ENCODE results near the gene ZNF385C. TPM values are rescaled to one million over a fixed set of nuclear protein-coding genes. Genes with fewer than 3 reads are reported as not detected.

The ZNF385C gene
- total RNA-seq, 4 donors from 2014 or later, result 0.27 to 0.48 TPM; not detected in 2

- 6% methylated on average over 12 of the region's 12 CpGs; no CpG with 5 or more reads in 1 of the 2 donors for WGBS, 2 donors (ENCODE audit: low coverage in 1 of 2)
- H3K27ac ChIP-seq, result peak overlapping the region; percentile 93 to 98 (median 94)
- in situ Hi-C loops (cut with MboI; ENCODE audit: low pct_ligation_motif_present in 1 of 4, low pct_unique_long_range_greater_than_20kb in 1 of 4, low sequenced_read_pairs in 3 of 4), result loop anchor here in 2 of 4 donors (5.0 to 10.0 kb wide), 2 partner anchors 90 to 147 kb away; partner anchors contain the start of genes CNP (in 2 of the 2) and NKIRAS2 (in 1 of the 2)
- H3K4me3 ChIP-seq, result peak overlapping the region; percentile 40 to 65 (median 45)
- intact Hi-C loops (cut with DNase I; ENCODE audit: low total_unique reads), result loop anchor here (5.0 kb wide), 1 partner anchor 85 kb away; no protein-coding TSS in a partner anchor
- peak; percentile 57 for DNase-seq
- peaks cover 17 to 28% (median 21%) of the 10 kb centered on the region in 4 donors for H3K4me1 ChIP-seq
- H3K27me3 ChIP-seq, result no peaks in the 10 kb centered on the region
- no peaks in the 10 kb centered on the region for H3K9me3 ChIP-seq
- no peaks in the 10 kb centered on the region for H3K36me3 ChIP-seq
- TF ChIP-seq POLR2AphosphoS5 (IDR thresholded peaks at IDR 0.05) (no peak), EP300 (IDR thresholded peaks at IDR 0.05; ENCODE audit: low read depth) (no peak), CTCF (IDR thresholded peaks at IDR 0.05) (no peak), POLR2A (IDR thresholded peaks at IDR 0.05) (no peak)
Measured at GRCh38 chr17:42111871-42112551, 13.7 kb upstream of the ZNF385C start.

- no peaks in the 10 kb centered on the region for H3K36me3 ChIP-seq
- in situ Hi-C loops (cut with MboI; ENCODE audit: low pct_ligation_motif_present in 1 of 4, low pct_unique_long_range_greater_than_20kb in 1 of 4, low sequenced_read_pairs in 3 of 4), result loop anchor here in 2 of 4 donors (5.0 to 10.0 kb wide), 2 partner anchors 89 to 146 kb away; partner anchors contain the start of genes CNP (in 2 of the 2) and NKIRAS2 (in 1 of the 2)
- TF ChIP-seq POLR2AphosphoS5 (IDR thresholded peaks at IDR 0.05) (no peak), POLR2A (IDR thresholded peaks at IDR 0.05) (no peak), CTCF (IDR thresholded peaks at IDR 0.05) (no peak), EP300 (IDR thresholded peaks at IDR 0.05; ENCODE audit: low read depth) (no peak)
- intact Hi-C loops (cut with DNase I; ENCODE audit: low total_unique reads), result loop anchor here (5.0 kb wide), 1 partner anchor 84 kb away; no protein-coding TSS in a partner anchor
- WGBS, 2 donors (ENCODE audit: low coverage in 1 of 2), result 90% methylated on average over 11 of the region's 11 CpGs; no CpG with 5 or more reads in 1 of the 2 donors
- no peak for DNase-seq
- peaks cover 17 to 28% (median 21%) of the 10 kb centered on the region in 4 donors for H3K4me1 ChIP-seq
- H3K27me3 ChIP-seq, result no peaks in the 10 kb centered on the region
- H3K9me3 ChIP-seq, result no peaks in the 10 kb centered on the region
- no peak overlapping the region for H3K4me3 ChIP-seq
- H3K27ac ChIP-seq, result peak overlapping the region; percentile 93 to 98 (median 94)
Measured at GRCh38 chr17:42111265-42111636, 13.0 kb upstream of the ZNF385C start.

DNA sequence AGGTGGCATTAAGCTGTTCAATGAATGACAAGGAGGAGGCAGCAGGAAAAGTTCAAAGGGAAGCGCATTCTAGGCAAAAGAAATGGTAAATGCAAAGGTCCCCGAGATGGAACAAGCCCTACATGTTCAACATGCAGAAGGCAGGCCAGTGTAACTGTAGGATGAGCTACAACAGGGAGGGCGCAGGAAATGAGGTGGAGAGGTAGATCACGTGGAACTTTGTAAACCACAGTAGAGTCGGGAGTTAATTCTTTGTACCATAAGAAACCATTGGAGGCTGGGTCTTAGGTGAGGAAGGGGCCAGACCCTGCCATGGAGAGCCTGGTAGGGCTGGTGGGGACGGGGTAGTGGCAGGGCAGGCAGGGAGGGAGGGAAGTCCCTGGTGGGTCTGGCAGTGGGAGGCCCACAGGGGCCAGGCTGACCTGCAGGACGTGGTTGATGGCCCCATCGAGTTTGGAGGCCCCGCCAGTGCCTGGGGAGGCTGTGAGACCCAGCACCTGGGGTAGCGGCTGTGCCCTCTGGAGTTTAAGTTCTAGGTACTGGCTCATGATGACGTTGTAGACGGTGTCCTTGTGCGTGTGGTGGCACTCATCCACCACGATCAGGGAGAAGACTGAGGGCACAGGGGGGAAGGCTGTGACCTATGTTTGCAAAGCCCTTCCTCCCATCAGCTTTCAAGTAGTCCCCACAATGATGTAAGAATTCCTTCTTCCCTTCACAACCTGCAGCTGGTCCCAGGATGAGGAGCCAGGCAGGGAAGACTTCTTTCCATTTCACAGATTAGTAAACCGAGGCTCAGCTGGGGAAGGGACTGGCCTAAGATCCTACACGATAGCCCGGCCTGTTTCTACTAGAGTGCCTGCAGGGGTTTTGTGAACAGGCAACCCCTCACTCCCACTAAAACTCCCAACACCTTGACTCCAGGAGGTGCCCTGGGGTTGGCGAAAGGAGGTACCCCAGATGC, 12.3 kb upstream of the ZNF385C start:
- WGBS, 2 donors (ENCODE audit: low coverage in 1 of 2), result 84 to 89% methylated on average over 6 to 18 of the region's 18 CpGs
- H3K4me1 ChIP-seq, result peaks cover 17 to 28% (median 21%) of the 10 kb centered on the region in 4 donors
- H3K27ac ChIP-seq, result peak overlapping the region; percentile 93 to 98 (median 94)

More for the DNA sequence above, 12.3 kb upstream of the ZNF385C start:
- Histone ChIP-seq H3K4me3 (no peak overlapping the region), H3K9me3 (no peaks in the 10 kb centered on the region), H3K27me3 (no peaks in the 10 kb centered on the region), H3K36me3 (no peaks in the 10 kb centered on the region)
- TF ChIP-seq POLR2AphosphoS5 (IDR thresholded peaks at IDR 0.05) (no peak), POLR2A (IDR thresholded peaks at IDR 0.05) (no peak), EP300 (IDR thresholded peaks at IDR 0.05; ENCODE audit: low read depth) (no peak), CTCF (IDR thresholded peaks at IDR 0.05) (no peak)
- in situ Hi-C loops (cut with MboI; ENCODE audit: low pct_ligation_motif_present in 1 of 4, low pct_unique_long_range_greater_than_20kb in 1 of 4, low sequenced_read_pairs in 3 of 4) (loop anchor here in 2 of 4 donors (5.0 to 10.0 kb wide), 2 partner anchors 88 to 146 kb away; partner anchors contain the start of genes CNP (in 2 of the 2) and NKIRAS2 (in 1 of the 2)), intact Hi-C loops (cut with DNase I; ENCODE audit: low total_unique reads) (loop anchor here (5.0 kb wide), 1 partner anchor 83 kb away; no protein-coding TSS in a partner anchor)
- no peak for DNase-seq
